ENCODE results near the gene U2AF1L4.

The U2AF1L4 gene

GRCh38 chr19:35703343-35703742 is 41.9 kb downstream of the U2AF1L4 start:
- DNase-seq: peak; percentile 53

GRCh38 chr19:35702223-35703012 is 42.8 kb downstream of the U2AF1L4 start:
- DNase-seq: peak; percentile 100

- DNase-seq: no peak
These were observed 48.4 kb downstream of the U2AF1L4 start for GRCh38 chr19:35696835-35697234.

GRCh38 chr19:35695895-35696422 is 49.3 kb downstream of the U2AF1L4 start:
- no peak for DNase-seq

- DNase-seq: peak; percentile 98
These were observed 51.2 kb downstream of the U2AF1L4 start for GRCh38 chr19:35693835-35694599.

- DNase-seq: no peak
These were observed 51.8 kb downstream of the U2AF1L4 start for GRCh38 chr19:35693422-35693821.
